ENCODE measurements around the gene ARHGEF16.

ARHGEF16 gene

DNA sequence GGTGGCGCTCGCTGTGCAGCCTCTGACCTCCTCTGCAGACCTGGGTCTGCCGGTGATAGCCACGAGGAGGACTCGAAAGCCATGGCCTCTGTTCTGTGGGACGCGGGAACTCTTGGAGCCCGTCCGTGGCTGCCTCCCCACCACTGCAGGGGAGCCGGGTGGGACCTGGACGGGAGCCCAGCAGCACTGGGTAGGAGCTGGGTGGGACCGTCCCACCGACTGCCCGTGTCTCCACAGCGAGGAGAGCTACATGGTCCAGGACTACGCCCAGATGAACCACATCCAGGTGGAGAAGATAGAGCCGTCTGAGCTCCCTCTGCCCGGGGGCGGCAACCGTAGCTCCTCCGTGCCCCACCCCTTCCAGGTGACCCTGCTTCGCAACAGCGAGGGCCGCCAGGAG lies 23.7 kb downstream of the ARHGEF16 start:
- DNase-seq (ENCODE audit: low read depth): no peak

DNA sequence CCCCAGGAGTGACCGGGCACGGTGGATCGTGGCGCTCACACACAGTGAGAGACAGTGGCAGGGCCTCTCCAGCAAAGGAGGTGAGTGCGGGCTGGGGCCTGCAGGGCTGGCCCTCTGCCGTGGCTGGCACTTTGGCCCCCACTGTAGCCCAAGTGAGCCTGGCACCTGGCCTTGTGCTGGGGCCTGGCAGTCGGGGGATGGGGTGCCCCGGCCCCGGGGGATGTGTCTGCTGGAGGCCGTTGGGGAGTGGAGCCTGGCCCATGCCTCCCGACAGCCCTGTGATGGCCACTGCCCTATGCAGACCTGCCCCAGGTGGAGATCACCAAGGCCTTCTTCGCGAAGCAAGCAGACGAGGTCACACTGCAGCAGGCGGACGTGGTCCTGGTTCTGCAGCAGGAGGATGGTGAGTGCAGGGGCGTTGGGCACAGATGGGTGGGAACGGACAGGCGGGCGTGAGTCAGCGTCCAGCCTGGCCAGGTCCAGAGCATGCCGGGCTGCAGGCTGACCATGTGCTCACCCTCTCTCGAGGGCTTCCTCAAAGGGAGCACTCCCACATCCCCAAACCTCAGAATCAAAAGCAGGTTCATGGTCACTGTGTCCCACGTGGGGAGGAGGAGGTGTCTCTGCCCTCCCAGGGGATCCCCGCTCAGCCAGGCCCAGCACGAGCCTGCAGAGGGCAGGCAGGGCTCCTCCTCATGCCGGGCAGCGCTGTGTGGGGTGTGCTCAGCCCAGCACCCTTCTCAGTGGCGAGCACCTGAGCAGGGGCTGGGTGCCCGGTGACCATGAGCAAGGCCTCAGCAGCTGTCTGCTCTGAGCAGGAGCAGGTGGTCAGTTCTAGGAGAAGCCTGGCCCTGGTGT lies 25.3 kb downstream of the ARHGEF16 start:
- no peak for DNase-seq (ENCODE audit: low read depth)
- TF ChIP-seq, protein P1, sequence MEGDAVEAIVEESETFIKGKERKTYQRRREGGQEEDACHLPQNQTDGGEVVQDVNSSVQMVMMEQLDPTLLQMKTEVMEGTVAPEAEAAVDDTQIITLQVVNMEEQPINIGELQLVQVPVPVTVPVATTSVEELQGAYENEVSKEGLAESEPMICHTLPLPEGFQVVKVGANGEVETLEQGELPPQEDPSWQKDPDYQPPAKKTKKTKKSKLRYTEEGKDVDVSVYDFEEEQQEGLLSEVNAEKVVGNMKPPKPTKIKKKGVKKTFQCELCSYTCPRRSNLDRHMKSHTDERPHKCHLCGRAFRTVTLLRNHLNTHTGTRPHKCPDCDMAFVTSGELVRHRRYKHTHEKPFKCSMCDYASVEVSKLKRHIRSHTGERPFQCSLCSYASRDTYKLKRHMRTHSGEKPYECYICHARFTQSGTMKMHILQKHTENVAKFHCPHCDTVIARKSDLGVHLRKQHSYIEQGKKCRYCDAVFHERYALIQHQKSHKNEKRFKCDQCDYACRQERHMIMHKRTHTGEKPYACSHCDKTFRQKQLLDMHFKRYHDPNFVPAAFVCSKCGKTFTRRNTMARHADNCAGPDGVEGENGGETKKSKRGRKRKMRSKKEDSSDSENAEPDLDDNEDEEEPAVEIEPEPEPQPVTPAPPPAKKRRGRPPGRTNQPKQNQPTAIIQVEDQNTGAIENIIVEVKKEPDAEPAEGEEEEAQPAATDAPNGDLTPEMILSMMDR (IDR thresholded peaks at IDR 0.05; ENCODE audit: low read length, missing control alignments): no peak
- H3K4me3 ChIP-seq (replicated peaks; ENCODE audit: low read depth, low read length): no peak overlapping the region

More for the DNA sequence above, 23.7 kb downstream of the ARHGEF16 start:
- TF ChIP-seq, protein P1 (IDR thresholded peaks at IDR 0.05; ENCODE audit: low read length, missing control alignments): no peak
- H3K4me3 ChIP-seq (replicated peaks; ENCODE audit: low read depth, low read length): no peak overlapping the region

- no peak overlapping the region for H3K4me3 ChIP-seq (replicated peaks; ENCODE audit: low read depth, low read length)
- no peak for DNase-seq (ENCODE audit: low read depth)
- TF ChIP-seq, protein P1 (IDR thresholded peaks at IDR 0.05; ENCODE audit: low read length, missing control alignments): no peak
Observed at GRCh38 chr1:3480369-3480719, 25.9 kb downstream of the ARHGEF16 start.

GRCh38 chr1:3481046-3481445 lies 26.6 kb downstream of the ARHGEF16 start:
- DNase-seq (ENCODE audit: low read depth): no peak
- TF ChIP-seq, protein P1 (IDR thresholded peaks at IDR 0.05; ENCODE audit: low read length, missing control alignments): no peak
- no peak overlapping the region for H3K4me3 ChIP-seq (replicated peaks; ENCODE audit: low read depth, low read length)

- H3K4me3 ChIP-seq (replicated peaks; ENCODE audit: low read depth, low read length): no peak overlapping the region
- TF ChIP-seq, protein P1 (IDR thresholded peaks at IDR 0.05; ENCODE audit: low read length, missing control alignments): no peak
- no peak for DNase-seq (ENCODE audit: low read depth)
Observed at GRCh38 chr1:3481836-3482375, 27.4 kb downstream of the ARHGEF16 start.

- no peak overlapping the region for H3K4me3 ChIP-seq (replicated peaks; ENCODE audit: low read depth, low read length)
- TF ChIP-seq, protein P1 (IDR thresholded peaks at IDR 0.05; ENCODE audit: low read length, missing control alignments): no peak
Observed at GRCh38 chr1:3482378-3482849, 27.9 kb downstream of the ARHGEF16 start.

More at GRCh38 chr1:3482378-3482849, 27.9 kb downstream of the ARHGEF16 start:
- DNase-seq (ENCODE audit: low read depth): no peak

All from fibroblast of pulmonary artery (primary cell).